K562 (cell line): Measurements from ENCODE around the gene NSMCE1. TPM values are rescaled to one million over a fixed set of nuclear protein-coding genes. Genes with fewer than 3 reads are reported as not detected.

ENCODE experiments used
- ATAC-seq: fragments of 200-7000 bp; cut with Tn5 transposase; 3 replicates; pipeline ENCODE4 v1.9.1; 2020; ENCODE audit warnings: moderate library complexity
- BruUV-seq: library from RNA; stranded (reverse); fragments of 400-500 nt; replicated peaks from 2 replicates; lab custom pipeline; 2021; lab: Mats Ljungman, UMichigan
- CTCF ChIA-PET: fragments of 300-600 bp; formaldehyde crosslinking; extraction: SDS; loops from one replicate; lab custom pipeline; 2021; ENCODE audit warnings: low intra/inter-chr PET ratio; lab: Yijun Ruan, JAX
- POLR2A ChIA-PET: fragments of 300-600, 350-650 bp; sonication (Branson Sonifier 250); formaldehyde crosslinking; extraction: SDS; loops from one replicate; lab custom pipeline; 2021; ENCODE audit warnings: antibody characterized with exemption, inconsistent platforms; lab: Yijun Ruan, JAX
- DNase-seq, 4 experiments: peaks; one replicate each; pipeline versions ENCODE4 v3.0.0 to v3.0.0-alpha.2; 2011 to 2018; ENCODE audit warnings: low spot score in 3 of 4, mixed read lengths in 3 of 4; ENCODE audit errors: extremely low read depth in 1 of 4
- FAIRE-seq: peaks from 2 replicates; lab custom pipeline; 2011; peaks lifted over from hg19 to GRCh38; lab: Jason Lieb, UNC
- H2AFZ ChIP-seq: 2 replicates; pipeline ENCODE4 v1.6.0; 2011; ENCODE audit warnings: low read depth, low read length, control low read depth, inconsistent platforms
- H3K27ac ChIP-seq: fragments of 200-600 bp; 3 replicates; pipeline ENCODE4 v1.8.0; 2011; ENCODE audit warnings: low read depth, mild to moderate bottlenecking, control low read depth, inconsistent platforms, low read length, moderate library complexity, mixed read lengths; ENCODE audit errors: extremely low read depth
- H3K27me3 ChIP-seq, 2 experiments: fragments of 300-600 bp in 1 of 2; 2 replicates in 1 of 2; 3 replicates in 1 of 2; pipeline versions ENCODE4 v1.6.0 to v1.8.0; 2011; ENCODE audit warnings: inconsistent platforms in 2 of 2, low read length in 2 of 2, mild to moderate bottlenecking in 1 of 2, mixed read lengths in 1 of 2, moderate library complexity in 1 of 2; ENCODE audit not compliant: control insufficient read depth in 2 of 2, insufficient read depth in 2 of 2
- H3K36me3 ChIP-seq: fragments of 300-600 bp; 3 replicates; pipeline ENCODE4 v1.8.0; 2011; ENCODE audit warnings: mild to moderate bottlenecking, low read length, inconsistent platforms; ENCODE audit not compliant: control insufficient read depth, insufficient read depth
- H3K4me1 ChIP-seq, 2 experiments: fragments of 200-600 bp in 1 of 2; replicated peaks in 1 of 2; 2 replicates in 1 of 2; 3 replicates in 1 of 2; pipeline versions ENCODE4 v1.5.1 to v1.8.0; 2011; ENCODE audit warnings: inconsistent platforms in 2 of 2, low read length in 2 of 2, mild to moderate bottlenecking in 1 of 2, mixed read lengths in 1 of 2, moderate library complexity in 1 of 2; ENCODE audit not compliant: control insufficient read depth in 2 of 2, insufficient read depth in 2 of 2
- H3K4me2 ChIP-seq: 2 replicates; pipeline ENCODE4 v1.6.1; 2011; ENCODE audit warnings: low read length, control low read depth, inconsistent platforms, mixed read lengths; ENCODE audit not compliant: insufficient read depth
- H3K4me3 ChIP-seq: fragments of 200-600 bp; sonication (generic), shearing (Covaris generic); 2 replicates; pipeline ENCODE4 v1.5.1; 2016; ENCODE audit warnings: control low read depth, inconsistent platforms
- H3K79me2 ChIP-seq: fragments of 200-600 bp; 3 replicates; pipeline ENCODE4 v1.8.0; 2011; ENCODE audit warnings: low read length, inconsistent platforms; ENCODE audit not compliant: control insufficient read depth, insufficient read depth
- H3K9ac ChIP-seq, 2 experiments: 2 replicates each; pipeline versions ENCODE4 v1.6.0 to v1.6.1; 2011; ENCODE audit warnings: low read depth in 2 of 2, low read length in 2 of 2, control low read depth in 1 of 2, inconsistent platforms in 1 of 2, mild to moderate bottlenecking in 1 of 2, mixed read lengths in 1 of 2; ENCODE audit not compliant: insufficient read depth in 1 of 2
- H3K9me1 ChIP-seq: one replicate; pipeline ENCODE4 v1.6.0; 2011; ENCODE audit warnings: inconsistent platforms, mild to moderate bottlenecking, low read length, moderate library complexity; ENCODE audit not compliant: control insufficient read depth, insufficient read depth
- H3K9me3 ChIP-seq: replicated peaks from 2 replicates; pipeline ENCODE4 v1.5.1; 2011; ENCODE audit warnings: low read depth, low read length, inconsistent platforms; ENCODE audit not compliant: control insufficient read depth, insufficient read depth
- H4K20me1 ChIP-seq: replicated peaks from 2 replicates; pipeline ENCODE4 v1.6.1; 2011; ENCODE audit warnings: low read length, inconsistent platforms, mixed read lengths; ENCODE audit not compliant: control insufficient read depth, insufficient read depth
- ATF1 ChIP-seq, 2 experiments: fragments of 450-650 bp in 1 of 2; IDR thresholded peaks; 2 replicates each; pipeline ENCODE4 v1.6.1; 2016; ENCODE audit warnings: missing compliant biosample characterization in 1 of 2, missing genetic modification characterization in 1 of 2
- E2F6 ChIP-seq, 2 experiments: IDR thresholded peaks; 2 replicates each; pipeline ENCODE4 v1.6.1; 2011; ENCODE audit warnings: borderline replicate concordance in 1 of 2, control low read depth in 1 of 2, low read depth in 1 of 2, low read length in 1 of 2, mild to moderate bottlenecking in 1 of 2, mixed read lengths in 1 of 2, moderate library complexity in 1 of 2; ENCODE audit not compliant: insufficient read depth in 1 of 2, insufficient read length in 1 of 2, poor library complexity in 1 of 2, severe bottlenecking in 1 of 2; ENCODE audit errors: extremely low read depth in 1 of 2
- EGR1 ChIP-seq: fragments of 450-650 bp; conservative IDR thresholded peaks from 2 replicates; pipeline ENCODE4 v1.6.1; 2017; ENCODE audit warnings: mild to moderate bottlenecking
- EP400 ChIP-seq: fragments of 450-650 bp; IDR thresholded peaks from 2 replicates; pipeline ENCODE4 v1.6.1; 2017; ENCODE audit warnings: antibody characterized with exemption, mild to moderate bottlenecking, moderate library complexity
- NBN ChIP-seq: fragments of 450-650 bp; IDR thresholded peaks from 2 replicates; pipeline ENCODE4 v1.6.1; 2016; ENCODE audit warnings: low read depth, mild to moderate bottlenecking
- PTBP1 ChIP-seq: fragments of 200-400 bp; formaldehyde crosslinking; IDR thresholded peaks from 2 replicates; pipeline ENCODE4 v1.6.1; 2017; ENCODE audit warnings: low read depth, low read length
- SMARCB1 ChIP-seq: IDR thresholded peaks from 2 replicates; pipeline ENCODE4 v1.6.1; 2011; ENCODE audit warnings: improper control_type of control experiment, low read depth; ENCODE audit not compliant: insufficient read length
- SOX6 ChIP-seq: fragments of 450-650 bp; IDR thresholded peaks from 2 replicates; pipeline ENCODE4 v1.6.1; 2014; ENCODE audit warnings: mild to moderate bottlenecking
- WGBS: fragments of 100-300 bp; shearing (Covaris generic); methylation state at CpG from one replicate; pipeline ENCODE4 v1.1.6; 2016; ENCODE audit warnings: low coverage, mixed read lengths; ENCODE audit not compliant: insufficient coverage; ENCODE audit errors: missing lambda C conversion rate; 5-methylcytosine and 5-hydroxymethylcytosine counted together
- in situ Hi-C: fragments of 300-500 bp; cut with MboI; formaldehyde crosslinking; loops from 4 replicates; pipeline ENCODE4 v1.15.0; 2018; ENCODE audit warnings: inconsistent platforms, mixed read lengths
- intact Hi-C: fragments of 100-400 bp; cut with micrococcal nuclease; formaldehyde crosslinking; loops from 2 replicates; pipeline ENCODE4 v1.14.2; 2022
- polyA plus RNA-seq, 8 experiments: library from polyadenylated mRNA; depleted of rRNA in 4 of 8; stranded (reverse) in 5 of 8; unstranded in 3 of 8; fragments of >200 nt; fragmentation: Nextera tagmentation in 2 of 8; fragmentation: Illumina TruSeq in 1 of 8; extraction: Ambion mirVana in 2 of 8; extraction: Trizol in 1 of 8; gene quantifications; 2 replicates each; pipeline versions ENCODE4 v1.2.1 to v1.2.3, GENCODE V29; 2011 to 2014; ENCODE audit warnings: inconsistent platforms in 1 of 8, missing spikeins in 1 of 8
- total RNA-seq, 7 experiments: library from RNA; depleted of rRNA in 6 of 7; stranded (reverse); fragments of >200 nt in 6 of 7; fragmentation: Illumina TruSeq in 2 of 7; extraction: Trizol in 2 of 7; gene quantifications; 2 replicates each; pipeline versions ENCODE4 v1.2.1 to v1.2.3, GENCODE V29; 2011 to 2021; ENCODE audit warnings: low replicate concordance in 1 of 7
- TF ChIP-seq, protein P1 (sequence below), 2 experiments: fragments of 450-650 bp; IDR thresholded peaks; 2 replicates each; pipeline ENCODE4 v1.6.1; 2018; ENCODE audit warnings: mild to moderate bottlenecking in 2 of 2, low read depth in 1 of 2; ENCODE audit not compliant: partially characterized antibody in 2 of 2

Gene NSMCE1
- total and polyA plus RNA-seq, 9 of the 15 experiments (the other 6 are each of a cell fraction or from before 2014, with no cell fraction given), result 52.1 to 163 (median 61.5) TPM

- Histone ChIP-seq H3K4me2 (no peak overlapping the region), H3K4me1 (peaks cover 4 to 14% of the 10 kb centered on the region in 2 experiments; a peak in 4 of 5 replicates), H3K9ac (no peak overlapping the region), H2AFZ (no peak overlapping the region), H3K9me1 (no peaks in the 10 kb centered on the region), H3K27me3 (peaks cover 20 to 54% of the 10 kb centered on the region in 2 experiments; a peak in 4 of 5 replicates), H3K79me2 (no peaks in the 10 kb centered on the region), H3K27ac (no peak overlapping the region), H4K20me1 (peaks cover 7% of the 10 kb centered on the region; the same call in 1 of the 2 replicates), H3K9me3 (no peaks in the 10 kb centered on the region), H3K36me3 (no peaks in the 10 kb centered on the region), H3K4me3 (no peak overlapping the region)
- no peak for TF ChIP-seq NBN
- no peak for TF ChIP-seq SOX6
- no peak for FAIRE-seq
- WGBS, result 30% methylated on average over 2 of the region's 2 CpGs
- intact Hi-C loops, result no loop called here
- no peak for DNase-seq
- ChIA-PET CTCF (no interaction called here), POLR2A (no interaction called here)
- in situ Hi-C loops, result no loop called here
- BruUV-seq, result no TSS peak
- no peak for ATAC-seq
Measured at GRCh38 chr16:27314986-27315332, 46.4 kb upstream of the NSMCE1 start.

DNA sequence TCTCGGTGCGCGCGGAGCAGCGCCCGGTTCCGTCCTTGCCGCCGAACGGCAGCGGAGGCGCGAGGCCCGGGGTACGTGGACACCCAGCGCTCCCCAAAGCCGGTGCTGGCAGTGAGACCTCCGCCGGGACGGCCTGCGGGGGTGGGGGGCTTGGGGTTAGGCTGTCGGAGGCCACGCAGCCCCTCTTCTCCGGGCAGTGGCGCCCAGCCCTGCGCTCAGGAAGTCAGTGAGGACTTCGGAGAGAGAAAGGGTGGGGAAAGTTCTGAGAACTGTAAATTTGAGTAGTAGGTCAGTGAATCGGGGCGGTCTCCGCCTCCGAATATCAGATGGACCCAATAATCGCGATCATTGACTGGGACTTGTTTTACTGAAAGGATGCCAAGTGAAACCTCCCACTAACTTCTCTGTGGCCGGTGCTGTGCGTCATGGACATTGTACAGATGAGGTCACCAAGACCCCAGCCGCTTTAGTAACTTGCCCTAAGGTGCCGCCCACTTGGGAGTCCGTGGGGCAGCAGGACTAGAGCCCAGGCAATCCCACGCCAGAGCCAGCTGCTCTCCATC is 45.7 kb upstream of the NSMCE1 start:
- ATAC-seq (peak; percentile 21; the same call in 2 of the 3 replicates), FAIRE-seq (no peak), DNase-seq (peak in 3 of 4 experiments; percentile 26 to 47 (median 37))
- Histone ChIP-seq H4K20me1 (peaks cover 7% of the 10 kb centered on the region; the same call in 1 of the 2 replicates), H3K4me2 (peak overlapping the region; percentile 57; the same call in 1 of the 2 replicates), H3K79me2 (no peaks in the 10 kb centered on the region), H3K27ac (no peak overlapping the region), H3K36me3 (no peaks in the 10 kb centered on the region), H3K27me3 (peaks cover 20 to 54% of the 10 kb centered on the region in 2 experiments; a peak in 4 of 5 replicates), H3K9ac (peak overlapping the region in 1 of 2 experiments; percentile 90; a peak in 2 of 4 replicates), H3K4me3 (peak overlapping the region; percentile 50), H2AFZ (peak overlapping the region; percentile 82), H3K9me3 (no peaks in the 10 kb centered on the region), H3K4me1 (peaks cover 4 to 14% of the 10 kb centered on the region in 2 experiments; a peak in 4 of 5 replicates), H3K9me1 (no peaks in the 10 kb centered on the region)
- TSS peak; percentile 50 for BruUV-seq
- in situ Hi-C loops, result no loop called here
- POLR2A ChIA-PET, result no interaction called here
- 2% methylated on average over 24 of the region's 39 CpGs for WGBS
- intact Hi-C loops, result no loop called here
- CTCF ChIA-PET, result no interaction called here
- no peak for TF ChIP-seq PTBP1
- peak in 1 of 2 experiments; percentile 62 for TF ChIP-seq E2F6 (IDR thresholded peaks at IDR 0.05; ENCODE audit: borderline replicate concordance in 1 of 2, extremely low read depth in 1 of 2, insufficient read depth in 1 of 2, insufficient read length in 1 of 2, low read depth in 1 of 2, low read length in 1 of 2, poor library complexity in 1 of 2, severe bottlenecking in 1 of 2)
- no peak for TF ChIP-seq EP400
- 0 out of 2 replicates have a peak, but pooled peaks have one; percentile 40 for TF ChIP-seq EGR1
- no peak for TF ChIP-seq ATF1 (CRISPR knock-in tag; IDR thresholded peaks at IDR 0.05)
- 0 out of 2 replicates have a peak, but pooled peaks have one; percentile 23 for TF ChIP-seq ATF1 (tag; IDR thresholded peaks at IDR 0.05)
- TF ChIP-seq SMARCB1, result no peak
- TF ChIP-seq, protein P1, sequence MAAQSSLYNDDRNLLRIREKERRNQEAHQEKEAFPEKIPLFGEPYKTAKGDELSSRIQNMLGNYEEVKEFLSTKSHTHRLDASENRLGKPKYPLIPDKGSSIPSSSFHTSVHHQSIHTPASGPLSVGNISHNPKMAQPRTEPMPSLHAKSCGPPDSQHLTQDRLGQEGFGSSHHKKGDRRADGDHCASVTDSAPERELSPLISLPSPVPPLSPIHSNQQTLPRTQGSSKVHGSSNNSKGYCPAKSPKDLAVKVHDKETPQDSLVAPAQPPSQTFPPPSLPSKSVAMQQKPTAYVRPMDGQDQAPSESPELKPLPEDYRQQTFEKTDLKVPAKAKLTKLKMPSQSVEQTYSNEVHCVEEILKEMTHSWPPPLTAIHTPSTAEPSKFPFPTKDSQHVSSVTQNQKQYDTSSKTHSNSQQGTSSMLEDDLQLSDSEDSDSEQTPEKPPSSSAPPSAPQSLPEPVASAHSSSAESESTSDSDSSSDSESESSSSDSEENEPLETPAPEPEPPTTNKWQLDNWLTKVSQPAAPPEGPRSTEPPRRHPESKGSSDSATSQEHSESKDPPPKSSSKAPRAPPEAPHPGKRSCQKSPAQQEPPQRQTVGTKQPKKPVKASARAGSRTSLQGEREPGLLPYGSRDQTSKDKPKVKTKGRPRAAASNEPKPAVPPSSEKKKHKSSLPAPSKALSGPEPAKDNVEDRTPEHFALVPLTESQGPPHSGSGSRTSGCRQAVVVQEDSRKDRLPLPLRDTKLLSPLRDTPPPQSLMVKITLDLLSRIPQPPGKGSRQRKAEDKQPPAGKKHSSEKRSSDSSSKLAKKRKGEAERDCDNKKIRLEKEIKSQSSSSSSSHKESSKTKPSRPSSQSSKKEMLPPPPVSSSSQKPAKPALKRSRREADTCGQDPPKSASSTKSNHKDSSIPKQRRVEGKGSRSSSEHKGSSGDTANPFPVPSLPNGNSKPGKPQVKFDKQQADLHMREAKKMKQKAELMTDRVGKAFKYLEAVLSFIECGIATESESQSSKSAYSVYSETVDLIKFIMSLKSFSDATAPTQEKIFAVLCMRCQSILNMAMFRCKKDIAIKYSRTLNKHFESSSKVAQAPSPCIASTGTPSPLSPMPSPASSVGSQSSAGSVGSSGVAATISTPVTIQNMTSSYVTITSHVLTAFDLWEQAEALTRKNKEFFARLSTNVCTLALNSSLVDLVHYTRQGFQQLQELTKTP (IDR thresholded peaks at IDR 0.05; ENCODE audit: low read depth in 1 of 2, partially characterized antibody in 2 of 2), result no peak
